Right renal pelvis (tissue), 4 donors: ENCODE measurements around the gene TDRD9. TPM values are rescaled to one million over a fixed set of nuclear protein-coding genes. Genes with fewer than 3 reads are reported as not detected.
"Not testable (repeated sequence)": the region's sequence is repeated elsewhere in the genome, so short reads cannot be mapped to it uniquely, and the experiment has no call there.

Source experiments
- DNase-seq, 4 donors: peaks; one replicate each; pipeline ENCODE4 v3.0.0-alpha.2; 2013; ENCODE audit warnings: low read depth in 4 of 4, low spot score in 3 of 4, missing footprints in 1 of 4
- polyA plus RNA-seq, 4 donors: library from polyadenylated mRNA; unstranded; fragments of 120-200 nt; gene quantifications; one replicate each; pipeline ENCODE4 v1.2.1, GENCODE V29; 2013; ENCODE audit not compliant: insufficient read length in 4 of 4

Gene TDRD9, protein sequence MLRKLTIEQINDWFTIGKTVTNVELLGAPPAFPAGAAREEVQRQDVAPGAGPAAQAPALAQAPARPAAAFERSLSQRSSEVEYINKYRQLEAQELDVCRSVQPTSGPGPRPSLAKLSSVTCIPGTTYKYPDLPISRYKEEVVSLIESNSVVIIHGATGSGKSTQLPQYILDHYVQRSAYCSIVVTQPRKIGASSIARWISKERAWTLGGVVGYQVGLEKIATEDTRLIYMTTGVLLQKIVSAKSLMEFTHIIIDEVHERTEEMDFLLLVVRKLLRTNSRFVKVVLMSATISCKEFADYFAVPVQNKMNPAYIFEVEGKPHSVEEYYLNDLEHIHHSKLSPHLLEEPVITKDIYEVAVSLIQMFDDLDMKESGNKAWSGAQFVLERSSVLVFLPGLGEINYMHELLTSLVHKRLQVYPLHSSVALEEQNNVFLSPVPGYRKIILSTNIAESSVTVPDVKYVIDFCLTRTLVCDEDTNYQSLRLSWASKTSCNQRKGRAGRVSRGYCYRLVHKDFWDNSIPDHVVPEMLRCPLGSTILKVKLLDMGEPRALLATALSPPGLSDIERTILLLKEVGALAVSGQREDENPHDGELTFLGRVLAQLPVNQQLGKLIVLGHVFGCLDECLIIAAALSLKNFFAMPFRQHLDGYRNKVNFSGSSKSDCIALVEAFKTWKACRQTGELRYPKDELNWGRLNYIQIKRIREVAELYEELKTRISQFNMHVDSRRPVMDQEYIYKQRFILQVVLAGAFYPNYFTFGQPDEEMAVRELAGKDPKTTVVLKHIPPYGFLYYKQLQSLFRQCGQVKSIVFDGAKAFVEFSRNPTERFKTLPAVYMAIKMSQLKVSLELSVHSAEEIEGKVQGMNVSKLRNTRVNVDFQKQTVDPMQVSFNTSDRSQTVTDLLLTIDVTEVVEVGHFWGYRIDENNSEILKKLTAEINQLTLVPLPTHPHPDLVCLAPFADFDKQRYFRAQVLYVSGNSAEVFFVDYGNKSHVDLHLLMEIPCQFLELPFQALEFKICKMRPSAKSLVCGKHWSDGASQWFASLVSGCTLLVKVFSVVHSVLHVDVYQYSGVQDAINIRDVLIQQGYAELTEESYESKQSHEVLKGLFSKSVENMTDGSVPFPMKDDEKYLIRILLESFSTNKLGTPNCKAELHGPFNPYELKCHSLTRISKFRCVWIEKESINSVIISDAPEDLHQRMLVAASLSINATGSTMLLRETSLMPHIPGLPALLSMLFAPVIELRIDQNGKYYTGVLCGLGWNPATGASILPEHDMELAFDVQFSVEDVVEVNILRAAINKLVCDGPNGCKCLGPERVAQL (N-terminal part only)
- polyA plus RNA-seq: 1 to 10 TPM; 1.5 to 5.1 (median 3.6) TPM

DNA sequence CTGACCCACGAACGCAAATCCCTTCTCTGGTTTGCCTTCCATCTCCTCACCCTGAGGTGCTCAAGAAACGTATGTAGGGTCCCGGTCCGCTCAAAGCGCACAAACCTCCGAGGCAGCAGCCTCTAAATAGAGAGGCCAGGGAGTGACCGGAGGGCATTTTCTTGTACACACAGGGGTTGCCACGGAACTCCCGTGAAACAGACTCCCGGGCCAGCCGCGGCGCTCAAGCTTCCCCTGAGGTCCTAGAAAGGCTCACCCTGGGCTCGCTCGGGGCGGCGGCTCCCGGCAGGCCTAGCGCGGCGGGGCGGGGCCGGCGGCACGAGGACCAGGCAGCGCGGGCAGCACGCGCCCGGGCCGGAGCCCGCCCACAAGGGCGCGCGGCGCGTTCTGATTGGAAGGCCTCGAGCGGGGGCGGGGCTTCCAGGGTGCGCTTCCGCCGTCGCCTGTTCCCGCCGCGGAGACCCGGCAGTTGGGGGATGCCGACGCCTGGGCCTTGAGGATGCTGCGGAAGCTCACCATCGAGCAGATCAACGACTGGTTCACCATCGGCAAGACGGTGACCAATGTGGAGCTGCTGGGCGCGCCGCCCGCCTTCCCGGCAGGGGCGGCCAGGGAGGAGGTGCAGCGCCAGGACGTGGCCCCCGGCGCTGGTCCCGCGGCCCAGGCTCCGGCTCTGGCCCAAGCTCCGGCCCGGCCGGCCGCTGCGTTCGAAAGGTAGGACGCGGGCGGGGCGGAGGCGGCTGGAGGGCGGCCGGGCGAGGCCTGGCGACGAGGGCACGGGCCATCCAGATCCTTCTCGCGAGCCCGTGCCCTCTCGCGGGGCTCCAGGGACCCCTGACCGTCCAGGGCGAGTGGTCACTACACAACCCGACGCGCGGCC, at the start of gene TDRD9:
TSS of gene TDRD9 (plus strand) at position 446 of the 880 bp plus-strand sequence. CDS start at position 500, 54 bp downstream.
- no peak for DNase-seq

DNA sequence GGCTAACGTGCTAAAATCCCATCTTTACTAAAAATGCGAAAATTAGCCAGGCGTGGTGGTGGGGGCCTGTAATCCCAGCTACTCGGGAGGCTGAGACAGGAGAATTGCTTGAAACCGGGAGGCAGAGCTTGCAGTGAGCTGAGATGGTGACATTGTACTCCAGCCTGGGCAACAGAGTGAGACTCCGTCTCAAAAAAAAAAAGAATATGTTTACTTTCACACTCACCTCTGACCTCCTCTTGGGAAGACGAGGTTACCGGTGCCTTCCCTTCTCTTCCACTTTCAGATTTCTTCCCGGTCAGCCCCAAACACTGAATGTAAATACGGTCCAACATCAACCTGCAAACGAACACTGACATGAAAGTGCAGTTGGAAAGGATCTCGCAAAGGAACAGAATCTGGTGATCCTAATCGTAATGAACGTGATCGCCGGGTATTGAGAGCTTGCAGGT, 49.1 kb upstream of the TDRD9 start:
- no peak for DNase-seq

DNA sequence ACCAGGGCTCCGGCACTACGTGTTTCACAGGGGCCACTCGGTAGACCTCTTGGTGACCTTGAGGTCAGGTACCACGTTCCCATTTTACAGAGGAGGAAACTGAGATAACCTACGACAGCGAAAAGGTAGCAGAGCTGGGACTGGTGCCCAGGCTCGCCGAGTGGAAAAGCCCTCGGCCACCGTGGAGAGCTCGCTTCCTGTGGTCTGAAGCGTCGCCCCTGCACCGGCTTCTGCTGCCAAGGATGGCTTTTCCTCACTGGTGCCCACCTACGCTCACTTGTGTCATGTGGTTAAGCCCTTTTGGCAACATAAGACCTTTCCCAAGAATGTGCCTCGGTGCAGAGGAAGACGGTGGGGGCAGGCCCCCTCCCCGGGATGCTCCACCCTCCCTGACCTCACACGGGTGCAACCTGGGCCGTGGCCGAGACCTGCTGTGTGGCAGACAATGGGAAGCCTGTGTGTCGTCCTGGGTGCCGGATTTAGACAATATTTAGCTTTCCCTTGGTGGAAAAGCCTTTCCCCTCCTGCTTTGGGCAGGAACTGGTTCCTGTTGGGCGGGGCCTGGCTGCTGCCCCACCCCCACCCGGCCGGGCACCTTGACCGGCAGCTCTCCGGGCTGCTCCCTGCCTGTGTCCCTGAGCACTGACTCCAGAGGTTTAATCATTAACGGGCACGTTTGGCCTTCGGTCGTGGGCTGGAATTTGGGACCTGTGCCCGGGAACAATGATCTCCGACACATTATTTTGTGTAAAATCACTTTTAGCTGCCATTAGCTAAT, 48.5 kb upstream of the TDRD9 start:
- peak in 2 of 4 donors; percentile 67 to 71 for DNase-seq

DNA sequence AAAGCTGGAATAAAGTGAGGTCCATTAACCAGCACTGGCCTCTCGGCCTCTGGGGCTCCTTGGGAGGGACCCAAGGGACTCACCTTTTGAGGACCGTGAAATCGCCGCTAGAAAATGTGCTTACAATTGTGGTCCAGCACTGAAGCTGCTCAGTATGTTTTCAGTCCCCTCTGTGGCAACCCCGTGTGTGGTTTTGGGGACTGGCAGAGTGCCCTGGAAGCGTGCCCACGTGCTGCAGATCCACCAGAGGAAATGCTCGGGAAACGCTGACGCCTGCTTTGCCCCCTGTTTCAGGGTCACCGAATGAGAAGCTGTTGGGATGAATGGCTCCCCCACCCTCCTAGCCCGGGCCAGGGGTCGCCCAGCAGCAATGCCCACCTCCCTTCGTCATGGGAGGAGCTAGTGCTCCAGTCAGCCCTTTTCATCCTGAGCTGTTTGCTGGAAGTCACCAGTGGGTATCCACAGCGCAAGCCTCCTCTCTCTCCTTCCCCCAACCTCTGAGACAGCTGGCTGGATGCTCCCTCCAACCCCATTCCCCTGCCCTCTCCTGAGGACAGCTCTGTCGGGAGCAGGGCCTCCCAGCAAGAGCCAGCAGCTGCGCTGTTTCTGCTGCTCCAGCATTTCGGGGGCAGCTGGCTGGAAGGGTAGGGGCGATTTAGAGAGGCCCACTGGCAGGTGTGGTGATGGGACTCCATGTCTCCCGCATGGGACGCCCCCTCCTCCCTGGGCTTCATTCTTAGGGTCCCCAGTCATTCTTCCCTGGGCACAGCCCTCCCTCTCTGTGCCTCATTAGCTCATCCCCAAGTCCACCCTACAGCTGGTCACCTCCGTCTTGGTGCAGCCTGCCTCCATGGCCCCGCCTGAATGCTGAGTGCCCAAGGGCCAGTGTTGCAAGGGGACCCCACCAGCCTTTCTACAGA, 47.6 kb upstream of the TDRD9 start:
- DNase-seq: no peak

DNA sequence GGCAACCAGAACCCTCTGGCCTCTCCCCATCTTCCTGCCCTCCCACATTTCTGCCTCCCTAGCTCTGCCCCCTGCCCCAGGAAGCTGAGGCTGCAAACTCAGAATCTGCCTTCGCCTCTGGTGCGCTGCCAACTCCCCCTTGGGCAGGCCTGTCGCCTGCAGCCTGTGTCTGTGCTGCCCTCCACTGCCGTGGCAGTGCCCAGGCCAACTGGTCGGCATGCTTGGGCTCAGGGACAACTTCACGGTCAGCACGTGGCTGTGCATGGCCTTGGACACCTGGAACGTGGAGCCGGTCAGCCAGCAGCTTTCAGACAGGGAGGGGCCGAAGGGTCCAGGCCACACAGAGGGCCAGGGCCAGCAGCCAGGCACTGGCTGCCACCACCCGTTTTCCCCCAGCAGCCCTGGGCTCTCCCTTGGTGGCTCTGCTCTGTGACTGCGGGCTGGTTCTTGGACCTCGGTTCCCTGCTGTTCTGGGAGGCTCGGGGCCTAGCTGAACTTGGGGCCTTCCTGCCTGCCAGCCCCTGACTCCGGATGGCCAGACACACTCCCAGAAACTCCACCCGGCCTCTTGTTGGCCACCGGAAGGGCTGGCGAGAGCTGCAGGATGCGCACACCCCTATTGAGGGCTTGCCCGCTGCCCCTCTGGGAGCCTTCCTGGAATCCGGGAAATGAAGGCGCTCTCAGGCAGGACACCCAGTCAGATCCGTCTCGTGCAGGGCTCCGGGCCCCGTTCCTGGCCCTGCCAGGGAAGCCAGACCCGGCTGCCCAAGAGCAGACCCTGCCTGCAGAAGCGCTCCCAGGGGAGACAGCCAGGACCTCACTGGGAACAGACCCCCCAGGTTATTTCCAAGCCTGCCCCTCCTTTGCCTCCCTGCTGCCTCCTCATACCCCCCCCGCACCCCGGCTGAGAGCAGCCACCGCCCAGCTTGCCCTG, 46.7 kb upstream of the TDRD9 start:
- no peak for DNase-seq

DNA sequence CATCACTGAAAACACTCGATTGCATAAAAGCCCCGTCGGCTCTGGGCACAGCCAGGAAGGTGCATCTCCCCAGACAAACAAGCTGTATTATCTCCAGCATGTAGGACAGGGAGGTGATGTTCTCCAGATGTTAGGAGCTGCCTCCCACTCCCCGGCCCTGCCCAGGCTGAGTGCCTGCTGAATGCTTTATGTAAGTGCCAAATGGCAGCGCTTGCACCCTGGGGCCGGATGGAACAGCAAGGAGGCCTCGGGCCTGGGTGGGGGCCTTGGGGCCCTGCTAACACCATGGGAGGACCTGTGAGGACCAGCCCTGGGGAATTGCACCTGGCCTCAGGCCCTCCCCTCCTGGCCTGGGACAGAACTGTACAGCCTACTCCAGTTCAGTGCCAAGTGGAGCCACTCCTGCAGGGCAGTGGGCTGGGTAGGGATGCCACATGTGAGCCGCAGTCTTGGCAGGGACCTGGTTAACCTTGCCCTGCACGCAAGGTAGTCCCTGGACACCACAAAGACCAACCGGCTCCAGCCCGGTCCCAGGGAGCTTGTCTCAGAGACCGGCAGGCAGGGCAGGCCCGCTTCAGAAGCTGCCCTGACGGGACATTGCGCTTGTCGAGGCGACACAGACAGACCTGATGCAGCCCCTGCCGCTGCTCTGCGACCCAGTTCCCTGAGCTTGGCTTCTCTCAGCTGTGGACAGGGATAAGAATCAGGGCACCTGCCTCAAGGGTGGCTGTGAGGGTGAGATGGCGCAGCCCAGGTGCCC, 45.6 kb upstream of the TDRD9 start:
- no peak for DNase-seq

DNA sequence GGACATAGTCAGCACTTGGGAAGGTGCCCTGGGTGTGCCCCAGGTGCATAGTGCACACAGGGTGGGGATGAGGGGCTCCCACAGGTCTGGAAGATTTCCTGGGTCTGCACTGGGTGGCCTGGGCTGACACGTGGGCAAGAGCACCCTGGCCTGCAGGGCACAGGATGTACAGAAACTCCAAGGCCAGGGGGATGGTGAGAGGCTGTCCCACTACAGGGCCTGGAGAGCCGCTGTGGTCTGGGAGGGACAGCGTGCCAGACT, 45.1 kb upstream of the TDRD9 start:
- DNase-seq: no peak

DNA sequence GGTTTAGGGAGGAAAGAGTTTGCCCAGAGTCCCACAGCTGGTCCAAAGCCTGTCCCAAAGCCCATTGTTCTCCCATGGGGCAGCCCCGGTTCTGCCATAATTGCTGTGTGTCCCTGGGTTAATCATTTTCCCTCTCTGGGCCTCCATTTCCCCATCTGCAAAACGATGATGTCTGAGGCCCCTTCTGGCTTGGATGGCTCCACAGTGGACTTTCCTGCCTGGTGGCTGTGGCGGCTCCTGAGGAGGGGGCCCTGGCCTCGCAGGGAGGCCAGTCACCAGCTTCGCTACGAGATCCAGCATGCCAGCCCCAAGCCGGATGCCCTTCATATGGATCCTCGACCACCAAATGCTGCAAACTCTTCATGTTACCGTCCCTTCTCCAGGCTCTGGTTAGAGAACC, 43.4 kb upstream of the TDRD9 start:
- no peak for DNase-seq

DNA sequence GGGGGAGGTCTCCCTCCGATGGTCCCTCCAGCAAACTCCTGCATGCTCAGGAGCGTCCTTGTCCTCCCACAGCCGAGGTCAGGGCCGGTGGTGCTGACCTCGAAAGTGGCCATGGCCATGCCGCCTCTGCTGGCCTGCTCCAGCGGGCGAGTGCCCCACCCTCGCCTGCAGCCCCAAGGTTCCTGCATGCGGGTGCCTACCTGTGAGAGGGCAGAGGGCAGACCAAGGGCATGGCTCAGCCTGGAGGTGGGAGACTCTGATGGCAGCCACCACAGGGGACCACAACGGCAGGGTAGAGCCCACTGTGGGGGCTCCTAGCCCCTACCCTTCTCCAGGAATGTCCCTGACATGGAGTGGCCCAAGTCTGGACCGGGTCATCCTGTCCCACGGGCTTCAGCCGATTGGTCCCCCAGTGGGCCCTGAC, 42.7 kb upstream of the TDRD9 start:
- no peak for DNase-seq

DNA sequence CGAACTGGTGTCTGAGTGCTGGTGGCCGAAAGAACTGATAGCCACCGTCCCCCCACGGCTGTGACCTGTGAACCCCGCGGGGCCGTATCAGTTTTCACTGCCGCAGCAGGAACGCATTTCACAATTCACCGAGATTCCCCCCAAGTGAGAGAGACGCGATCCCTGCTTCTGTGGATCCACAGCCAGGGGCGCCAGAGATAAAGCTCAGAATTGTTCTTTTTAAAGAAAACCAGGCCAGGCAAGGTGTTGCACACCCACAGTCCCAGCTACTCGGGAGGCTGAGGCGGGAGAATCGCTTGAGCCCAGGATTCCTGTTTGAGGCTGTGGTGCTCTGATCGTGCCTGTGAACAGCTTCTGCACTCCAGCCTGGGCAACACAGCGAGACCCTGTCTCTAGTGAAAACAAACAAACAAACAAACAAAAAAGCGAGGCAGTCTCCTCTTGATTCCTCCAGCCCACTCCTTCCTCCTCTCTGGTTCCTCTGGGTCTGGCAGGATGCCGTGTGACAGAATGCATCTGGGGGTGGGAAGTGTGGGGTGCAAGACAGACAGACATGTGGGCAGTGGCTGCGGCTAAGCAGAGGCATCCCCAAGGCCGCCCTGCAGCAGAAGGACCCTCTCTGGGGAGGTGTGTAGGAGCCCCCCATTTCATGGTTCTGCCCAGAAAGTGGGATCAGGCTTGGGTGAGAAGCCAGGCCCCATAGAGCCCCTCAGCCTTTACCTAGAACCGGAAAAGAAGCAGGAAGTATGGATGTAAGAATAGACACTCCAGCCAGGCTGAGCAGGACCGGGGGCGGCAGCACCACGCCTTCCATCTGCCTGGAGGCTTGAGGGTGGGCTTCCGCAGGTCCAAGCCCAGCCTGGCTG, 41.7 kb upstream of the TDRD9 start:
- DNase-seq: no peak

DNA sequence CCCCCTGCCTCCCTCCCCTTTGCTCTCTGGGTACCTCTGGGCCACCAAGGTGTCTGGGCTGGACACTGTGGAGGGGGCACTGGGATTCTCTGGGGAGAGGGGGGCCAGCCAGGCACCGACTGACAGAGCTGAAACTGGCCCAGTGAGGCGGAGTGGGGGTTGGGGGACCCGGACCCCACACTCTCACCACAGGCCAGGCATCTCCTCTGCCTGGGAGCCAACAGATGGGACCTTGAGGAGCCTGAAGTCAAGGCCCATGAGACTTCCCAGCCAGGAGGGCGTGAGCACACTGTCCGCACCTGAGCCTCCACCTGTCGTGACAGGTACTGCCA, 41.1 kb upstream of the TDRD9 start:
- DNase-seq: no peak

DNA sequence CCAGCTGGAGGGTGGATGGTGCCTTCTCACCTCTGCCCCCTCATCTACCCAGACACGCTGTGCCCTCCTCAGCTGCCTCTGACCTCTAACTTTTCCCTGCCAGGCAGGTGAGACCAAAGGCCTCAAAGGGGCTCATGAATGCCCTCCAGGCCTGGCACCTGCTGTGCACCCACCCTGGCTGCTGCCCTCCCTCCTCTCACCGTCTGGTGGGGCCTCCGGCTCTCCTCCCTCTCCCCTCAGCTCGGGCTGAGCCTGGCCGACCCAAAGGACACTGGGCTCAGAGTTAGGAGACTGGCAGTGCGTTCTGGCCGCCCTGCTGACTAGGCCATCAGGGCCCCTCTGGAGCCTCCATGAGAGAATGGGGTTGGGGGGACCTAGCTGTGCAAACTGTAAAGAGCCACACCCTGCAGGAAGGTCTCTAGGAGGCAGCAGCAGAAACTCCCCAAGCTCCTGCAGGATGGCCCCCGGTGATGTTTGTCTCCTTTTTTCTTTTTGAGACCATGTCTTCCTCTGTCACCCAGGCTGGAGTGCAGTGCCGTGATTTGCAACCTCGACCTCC, 40.6 kb upstream of the TDRD9 start:
- DNase-seq: no peak

DNA sequence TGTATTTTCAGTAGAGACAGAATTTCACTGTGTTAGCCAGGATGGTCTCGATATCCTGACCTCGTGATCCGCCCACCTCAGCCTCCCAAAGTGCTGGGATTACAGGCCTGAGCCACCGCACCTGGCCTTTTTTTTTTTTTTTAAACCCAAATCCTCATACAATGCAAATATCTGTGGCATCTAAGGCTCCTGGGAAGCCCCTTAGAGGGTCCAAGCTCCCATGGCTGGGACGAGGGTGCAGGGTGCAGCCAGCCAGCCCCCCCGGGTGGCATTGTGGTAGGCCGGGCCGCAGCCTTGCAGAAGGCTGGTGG, 39.3 kb upstream of the TDRD9 start:
- not testable (repeated sequence) for DNase-seq

DNA sequence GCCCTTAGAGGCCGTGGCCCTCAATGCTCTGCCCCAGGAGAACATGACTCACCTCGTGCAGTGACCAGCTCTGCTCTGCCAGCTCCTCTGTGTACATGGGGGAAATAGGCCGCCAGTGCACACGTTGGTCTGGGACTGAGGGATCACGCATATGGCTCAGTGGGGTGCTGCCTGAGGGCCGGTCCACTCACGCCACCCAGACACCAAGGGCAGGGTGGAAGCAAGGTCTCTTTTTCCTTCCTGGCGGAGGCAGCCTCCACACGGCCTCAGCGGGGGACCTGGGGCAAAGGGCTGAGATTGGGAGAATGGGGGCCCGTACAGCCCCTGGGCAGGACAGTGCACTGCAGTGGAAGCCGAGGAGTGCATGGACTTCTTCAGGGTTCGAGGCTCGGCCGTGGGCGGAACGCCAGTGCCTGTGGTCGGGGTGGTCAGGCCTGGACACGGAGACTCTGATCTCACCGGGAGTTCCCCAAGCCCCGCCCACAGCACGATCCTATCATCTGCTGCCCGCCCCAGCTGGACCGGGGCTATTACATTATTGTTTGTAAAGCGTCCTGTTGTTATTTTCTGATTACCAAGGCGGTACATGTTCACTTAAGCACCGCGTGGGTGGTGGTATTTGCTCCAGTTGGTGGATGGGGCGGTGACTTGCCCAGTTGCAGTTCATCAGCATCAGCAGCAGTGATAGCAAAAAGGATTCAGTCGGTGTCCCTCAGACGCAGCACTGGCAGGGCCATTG, 38.8 kb upstream of the TDRD9 start:
- DNase-seq: no peak

DNA sequence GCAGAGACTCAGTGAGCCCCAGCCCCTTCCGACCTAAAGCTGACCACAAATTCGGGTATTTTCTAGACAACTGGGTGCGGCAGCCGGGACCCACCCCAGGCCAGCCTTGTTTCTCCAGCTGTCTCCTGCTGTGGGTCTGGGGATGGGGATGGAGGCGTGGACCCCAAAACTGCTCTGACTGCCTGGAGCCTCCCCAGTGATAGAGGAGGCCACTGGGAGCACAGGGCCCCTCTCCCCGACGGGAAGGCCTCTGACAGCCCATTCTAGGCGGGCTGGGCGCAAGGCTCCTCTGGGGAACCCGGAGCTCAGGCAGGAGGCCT, 38.2 kb upstream of the TDRD9 start:
- DNase-seq: no peak
